Measurements from ENCODE around the gene EREG. TPM values are rescaled to one million over a fixed set of nuclear protein-coding genes. Genes with fewer than 3 reads are reported as not detected.

Gene EREG
- total RNA-seq, 1 experiment from 2014 or later = not detected

DNA sequence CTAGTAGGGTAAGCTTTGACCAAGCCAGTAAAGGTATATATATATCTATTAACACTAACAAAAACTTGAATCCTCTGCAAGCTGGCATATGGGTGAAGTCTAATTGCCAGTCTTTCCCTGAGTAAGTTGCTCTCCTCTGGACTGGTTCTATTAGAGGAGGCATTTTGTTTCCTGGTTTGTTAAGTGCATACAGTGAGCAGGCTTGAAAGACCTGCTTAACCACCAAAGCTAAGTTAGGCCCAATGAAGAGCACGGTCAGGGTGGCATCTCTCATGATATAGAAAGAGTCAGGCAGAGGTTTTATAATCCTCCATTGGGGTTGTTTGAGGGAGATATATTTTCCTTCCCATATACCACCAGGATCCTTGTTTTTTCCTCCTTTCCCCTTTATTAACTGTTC, 70.4 kb downstream of the EREG start:
- DNase-seq (ENCODE audit: low read depth, low spot score) = no peak
- in situ Hi-C loops (cut with HindIII; ENCODE audit: low pct_unique_long_range_greater_than_20kb, low sequenced_read_pairs) = no loop called here

DNA sequence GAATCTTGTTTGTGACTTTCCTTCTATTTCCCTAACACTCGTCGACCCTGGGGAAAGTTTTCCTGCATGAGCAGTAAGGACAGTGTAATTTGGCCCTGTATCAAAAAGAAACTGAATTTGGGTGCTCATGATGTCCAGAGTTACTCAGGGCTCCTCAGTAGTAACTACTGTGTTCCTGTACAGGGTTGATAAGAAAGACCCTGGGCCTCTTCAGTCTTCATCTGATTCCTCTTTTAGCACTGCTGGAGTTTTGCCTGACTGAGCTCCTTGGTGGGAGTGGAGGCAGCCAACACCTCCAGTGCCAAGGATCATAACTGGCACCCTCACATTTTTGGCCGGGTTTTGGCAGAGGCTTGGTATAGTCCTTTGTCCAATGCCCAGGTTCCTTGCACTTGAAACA, 72.9 kb downstream of the EREG start:
- in situ Hi-C loops (cut with HindIII; ENCODE audit: low pct_unique_long_range_greater_than_20kb, low sequenced_read_pairs) = no loop called here
- no peak for DNase-seq (ENCODE audit: low read depth, low spot score)

Other genes starting within 250 kb of the EREG start
- 7.5 TPM in 2 replicates for gene MTHFD2L, start 207.0 kb upstream of the EREG start, total RNA-seq (2014; rRNA removed; shearing (Covaris generic))
- gene EPGN, start 56.7 kb upstream of the EREG start, total RNA-seq (2014; rRNA removed; shearing (Covaris generic)) = not detected in 2 replicates
- gene AREG, start 80.0 kb downstream of the EREG start, total RNA-seq (2014; rRNA removed; shearing (Covaris generic)) = 1.2 TPM in 1 of 2 replicates, not detected in the other